K562 (cell line): ENCODE results near the gene EPHX1. TPM values are rescaled to one million over a fixed set of nuclear protein-coding genes. Genes with fewer than 3 reads are reported as not detected.

Experiments
- CC2D1A ChIP-seq: fragments of 450-650 bp; IDR thresholded peaks from 2 replicates; pipeline ENCODE4 v1.6.1; 2017; ENCODE audit warnings: mild to moderate bottlenecking
- KDM1A ChIP-seq, 2 experiments: fragments of 450-650 bp; IDR thresholded peaks; 2 replicates each; pipeline ENCODE4 v1.6.1; 2016; ENCODE audit warnings: mild to moderate bottlenecking in 2 of 2
- PHTF2 ChIP-seq: fragments of 250-450 bp; sonication (Bioruptor Pico); IDR thresholded peaks from 2 replicates; pipeline ENCODE4 v1.5.0; 2021; ENCODE audit warnings: mild to moderate bottlenecking
- XRCC5 ChIP-seq: fragments of 200-400 bp; formaldehyde crosslinking; IDR thresholded peaks from 2 replicates; pipeline ENCODE4 v1.6.1; 2017; ENCODE audit warnings: low read depth, mild to moderate bottlenecking, low read length
- ZNF316 ChIP-seq: fragments of 450-650 bp; IDR thresholded peaks from 2 replicates; pipeline ENCODE4 v1.6.1; 2016
- ZNF518B ChIP-seq: fragments of 250-450 bp; sonication (Bioruptor Pico); IDR thresholded peaks from 2 replicates; pipeline ENCODE4 v1.5.0; 2021; ENCODE audit warnings: mild to moderate bottlenecking, moderate library complexity
- polyA plus RNA-seq, 8 experiments: library from polyadenylated mRNA; depleted of rRNA in 4 of 8; stranded (reverse) in 5 of 8; unstranded in 3 of 8; fragments of >200 nt; fragmentation: Nextera tagmentation in 2 of 8; fragmentation: Illumina TruSeq in 1 of 8; extraction: Ambion mirVana in 2 of 8; extraction: Trizol in 1 of 8; gene quantifications; 2 replicates each; pipeline versions ENCODE4 v1.2.1 to v1.2.3, GENCODE V29; 2011 to 2014; ENCODE audit warnings: inconsistent platforms in 1 of 8, missing spikeins in 1 of 8
- total RNA-seq, 7 experiments: library from RNA; depleted of rRNA in 6 of 7; stranded (reverse); fragments of >200 nt in 6 of 7; fragmentation: Illumina TruSeq in 2 of 7; extraction: Trizol in 2 of 7; gene quantifications; 2 replicates each; pipeline versions ENCODE4 v1.2.1 to v1.2.3, GENCODE V29; 2011 to 2021; ENCODE audit warnings: low replicate concordance in 1 of 7
- TF ChIP-seq, protein P1 (sequence below): fragments of 250-450 bp; sonication (Bioruptor Pico); IDR thresholded peaks from 2 replicates; pipeline ENCODE4 v1.4.0; 2020; ENCODE audit warnings: mild to moderate bottlenecking

Gene EPHX1
- total and polyA plus RNA-seq, 9 of the 15 experiments (the other 6 are each of a cell fraction or from before 2014, with no cell fraction given): 0.21 to 27.0 (median 6.7) TPM

GRCh38 chr1:225871359-225872074 is 61.6 kb downstream of the EPHX1 start (continued):
- TF ChIP-seq, protein P1, sequence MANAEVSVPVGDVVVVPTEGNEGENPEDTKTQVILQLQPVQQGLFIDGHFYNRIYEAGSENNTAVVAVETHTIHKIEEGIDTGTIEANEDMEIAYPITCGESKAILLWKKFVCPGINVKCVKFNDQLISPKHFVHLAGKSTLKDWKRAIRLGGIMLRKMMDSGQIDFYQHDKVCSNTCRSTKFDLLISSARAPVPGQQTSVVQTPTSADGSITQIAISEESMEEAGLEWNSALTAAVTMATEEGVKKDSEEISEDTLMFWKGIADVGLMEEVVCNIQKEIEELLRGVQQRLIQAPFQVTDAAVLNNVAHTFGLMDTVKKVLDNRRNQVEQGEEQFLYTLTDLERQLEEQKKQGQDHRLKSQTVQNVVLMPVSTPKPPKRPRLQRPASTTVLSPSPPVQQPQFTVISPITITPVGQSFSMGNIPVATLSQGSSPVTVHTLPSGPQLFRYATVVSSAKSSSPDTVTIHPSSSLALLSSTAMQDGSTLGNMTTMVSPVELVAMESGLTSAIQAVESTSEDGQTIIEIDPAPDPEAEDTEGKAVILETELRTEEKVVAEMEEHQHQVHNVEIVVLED (CRISPR knock-in tag): no peak
- TF ChIP-seq ZNF518B (CRISPR knock-in tag): no peak
- TF ChIP-seq KDM1A (IDR thresholded peaks at IDR 0.05): no peak
- no peak for TF ChIP-seq PHTF2
- TF ChIP-seq CC2D1A: no peak
- no peak for TF ChIP-seq ZNF316
- TF ChIP-seq XRCC5: no peak
